Measurements from ENCODE around the gene CMTM8.

Gene CMTM8

GRCh38 chr3:32406486-32407408, 168.3 kb downstream of the CMTM8 start:
- H3K4me3 ChIP-seq (ENCODE audit: low read depth, low read length), result no peak overlapping the region
- DNase-seq (ENCODE audit: low read depth), result no peak
- TF ChIP-seq CTCF (IDR thresholded peaks at IDR 0.05; ENCODE audit: control insufficient read depth, extremely low read depth, insufficient read depth), result no peak

GRCh38 chr3:32410367-32411246, 172.1 kb downstream of the CMTM8 start:
- H3K4me3 ChIP-seq (ENCODE audit: low read depth, low read length), result no peak overlapping the region
- DNase-seq (ENCODE audit: low read depth), result no peak
- no peak for TF ChIP-seq CTCF (IDR thresholded peaks at IDR 0.05; ENCODE audit: control insufficient read depth, extremely low read depth, insufficient read depth)

GRCh38 chr3:32411442-32411841, 173.0 kb downstream of the CMTM8 start:
- H3K4me3 ChIP-seq (ENCODE audit: low read depth, low read length), result no peak overlapping the region
- no peak for TF ChIP-seq CTCF (IDR thresholded peaks at IDR 0.05; ENCODE audit: control insufficient read depth, extremely low read depth, insufficient read depth)
- DNase-seq (ENCODE audit: low read depth), result no peak

- TF ChIP-seq CTCF (IDR thresholded peaks at IDR 0.05; ENCODE audit: control insufficient read depth, extremely low read depth, insufficient read depth), result no peak
- no peak overlapping the region for H3K4me3 ChIP-seq (ENCODE audit: low read depth, low read length)
- no peak for DNase-seq (ENCODE audit: low read depth)
Measured at GRCh38 chr3:32412887-32413286, 174.4 kb downstream of the CMTM8 start.

GRCh38 chr3:32413845-32414521, 175.5 kb downstream of the CMTM8 start:
- H3K4me3 ChIP-seq (ENCODE audit: low read depth, low read length), result no peak overlapping the region
- TF ChIP-seq CTCF (IDR thresholded peaks at IDR 0.05; ENCODE audit: control insufficient read depth, extremely low read depth, insufficient read depth), result no peak
- DNase-seq (ENCODE audit: low read depth), result no peak

- no peak for TF ChIP-seq CTCF (IDR thresholded peaks at IDR 0.05; ENCODE audit: control insufficient read depth, extremely low read depth, insufficient read depth)
- no peak overlapping the region for H3K4me3 ChIP-seq (ENCODE audit: low read depth, low read length)
- no peak for DNase-seq (ENCODE audit: low read depth)
Measured at GRCh38 chr3:32414522-32415202, 176.2 kb downstream of the CMTM8 start.

Measured in LNCaP clone FGC (cell line).